Hepatocyte (in vitro differentiated cells): Measurements from ENCODE around the gene LAPTM5. TPM values are rescaled to one million over a fixed set of nuclear protein-coding genes. Genes with fewer than 3 reads are reported as not detected.

Experiments
- DNase-seq: peaks from one replicate; pipeline ENCODE4 v3.0.0-alpha.2; 2016; ENCODE audit warnings: low spot score
- H2AFZ ChIP-seq: fragments of 200-600 bp; sonication (generic); 2 replicates; pipeline ENCODE4 v1.6.0; 2016; ENCODE audit warnings: antibody characterized with exemption, mild to moderate bottlenecking
- H3K27ac ChIP-seq: fragments of 200-600 bp; sonication (generic); 2 replicates; pipeline ENCODE4 v1.5.1; 2016; ENCODE audit warnings: mild to moderate bottlenecking
- H3K27me3 ChIP-seq: fragments of 200-600 bp; sonication (generic); 2 replicates; pipeline ENCODE4 v1.6.1; 2016
- H3K36me3 ChIP-seq: fragments of 200-600 bp; sonication (generic); replicated peaks from 2 replicates; pipeline ENCODE4 v1.5.1; 2016; ENCODE audit warnings: low read depth; ENCODE audit not compliant: insufficient read depth
- H3K4me1 ChIP-seq: fragments of 200-600 bp; sonication (generic); 2 replicates; pipeline ENCODE4 v1.5.1; 2016; ENCODE audit warnings: mild to moderate bottlenecking, moderate library complexity; ENCODE audit not compliant: insufficient read depth
- H3K4me2 ChIP-seq: fragments of 200-600 bp; sonication (generic); 2 replicates; pipeline ENCODE4 v1.6.0; 2016
- H3K4me3 ChIP-seq: fragments of 200-600 bp; sonication (generic); 2 replicates; pipeline ENCODE4 v1.5.1; 2016; ENCODE audit warnings: mild to moderate bottlenecking
- H3K79me2 ChIP-seq: fragments of 200-600 bp; sonication (generic); 2 replicates; pipeline ENCODE4 v1.6.0; 2017; ENCODE audit warnings: mild to moderate bottlenecking
- H3K9me2 ChIP-seq: fragments of 200-600 bp; sonication (generic); replicated peaks from 2 replicates; pipeline ENCODE4 v1.6.0; 2017; ENCODE audit warnings: mild to moderate bottlenecking; ENCODE audit not compliant: insufficient read depth
- H3K9me3 ChIP-seq: fragments of 200-600 bp; sonication (generic); 2 replicates; pipeline ENCODE4 v1.5.1; 2016; ENCODE audit warnings: low read depth, mild to moderate bottlenecking
- H4K20me1 ChIP-seq: fragments of 200-600 bp; sonication (generic); 2 replicates; pipeline ENCODE4 v1.6.0; 2016; ENCODE audit warnings: mild to moderate bottlenecking; ENCODE audit not compliant: insufficient read depth, poor library complexity, severe bottlenecking
- CTCF ChIP-seq: fragments of 200-600 bp; sonication (generic); IDR thresholded peaks from 2 replicates; pipeline ENCODE4 v1.5.1; 2016; ENCODE audit warnings: antibody characterized with exemption, mild to moderate bottlenecking; ENCODE audit not compliant: poor library complexity
- EZH2 ChIP-seq: fragments of 200-600 bp; sonication (generic); IDR thresholded peaks from 2 replicates; pipeline ENCODE4 v1.6.1; 2016; ENCODE audit warnings: antibody characterized with exemption, mild to moderate bottlenecking, borderline replicate concordance
- EZH2phosphoT487 ChIP-seq: fragments of 200-600 bp; sonication (generic); IDR thresholded peaks from one replicate; pipeline ENCODE4 v1.6.1; 2018; ENCODE audit warnings: antibody characterized with exemption, mild to moderate bottlenecking, low read depth, moderate library complexity; ENCODE audit not compliant: unreplicated experiment, severe bottlenecking
- WGBS: methylation state at CpG from one replicate; pipeline ENCODE4 v1.1.6; 2016; ENCODE audit warnings: low lambda C conversion rate; ENCODE audit errors: missing lambda C conversion rate; 5-methylcytosine and 5-hydroxymethylcytosine counted together
- polyA plus RNA-seq: library from polyadenylated mRNA; unstranded; fragments of >200 nt; fragmentation: Nextera tagmentation; extraction: Ambion mirVana; gene quantifications from 2 replicates; pipeline ENCODE4 v1.2.1, GENCODE V29; 2016
- total RNA-seq: library from RNA; depleted of rRNA; stranded (reverse); fragments of >200 nt; gene quantifications from 2 replicates; pipeline ENCODE4 v1.2.3, GENCODE V29; 2014

Gene LAPTM5
- total and polyA plus RNA-seq, 2 experiments from 2014 or later: 2.6 to 3.2 TPM

GRCh38 chr1:30751830-30752650, 5.5 kb downstream of the LAPTM5 start:
- no peaks in the 10 kb centered on the region for H3K9me2 ChIP-seq
- no peaks in the 10 kb centered on the region for H3K9me3 ChIP-seq
- no peak for TF ChIP-seq EZH2
- no peak for TF ChIP-seq EZH2phosphoT487
- no peak for TF ChIP-seq CTCF
- no peak overlapping the region for H2AFZ ChIP-seq
- no peaks in the 10 kb centered on the region for H3K36me3 ChIP-seq
- H3K79me2 ChIP-seq: no peaks in the 10 kb centered on the region
- DNase-seq: no peak
- no peak overlapping the region for H3K4me3 ChIP-seq
- WGBS: 89% methylated on average over 8 of the region's 8 CpGs
- H3K27me3 ChIP-seq: peaks cover 2% of the 10 kb centered on the region
- H3K4me1 ChIP-seq: no peaks in the 10 kb centered on the region
- no peak overlapping the region for H3K27ac ChIP-seq
- H4K20me1 ChIP-seq: no peaks in the 10 kb centered on the region
- H3K4me2 ChIP-seq: no peak overlapping the region

GRCh38 chr1:30750731-30751291, 6.8 kb downstream of the LAPTM5 start:
- Histone ChIP-seq H3K9me2 (no peaks in the 10 kb centered on the region), H3K27ac (no peak overlapping the region), H3K27me3 (peaks cover 2% of the 10 kb centered on the region), H2AFZ (no peak overlapping the region), H3K4me1 (peaks cover 7% of the 10 kb centered on the region), H4K20me1 (no peaks in the 10 kb centered on the region), H3K4me3 (no peak overlapping the region), H3K36me3 (no peaks in the 10 kb centered on the region), H3K4me2 (no peak overlapping the region), H3K9me3 (no peaks in the 10 kb centered on the region), H3K79me2 (no peaks in the 10 kb centered on the region)
- TF ChIP-seq EZH2 (no peak), EZH2phosphoT487 (no peak), CTCF (no peak)
- DNase-seq: no peak
- WGBS: 89% methylated on average over 9 of the region's 10 CpGs

- Histone ChIP-seq H3K36me3 (no peaks in the 10 kb centered on the region), H3K27ac (no peak overlapping the region), H3K9me3 (no peaks in the 10 kb centered on the region), H3K9me2 (no peaks in the 10 kb centered on the region), H3K4me3 (no peak overlapping the region), H2AFZ (no peak overlapping the region), H3K4me1 (peaks cover 13% of the 10 kb centered on the region), H3K27me3 (peaks cover 2% of the 10 kb centered on the region), H4K20me1 (no peaks in the 10 kb centered on the region), H3K79me2 (no peaks in the 10 kb centered on the region), H3K4me2 (no peak overlapping the region)
- no peak for TF ChIP-seq EZH2phosphoT487
- TF ChIP-seq CTCF: no peak
- no peak for TF ChIP-seq EZH2
- no peak for DNase-seq
- WGBS: 84% methylated on average over 23 of the region's 23 CpGs
Measured at GRCh38 chr1:30749691-30750583, 7.6 kb downstream of the LAPTM5 start.
